HG03342 (cell line): ENCODE measurements around the gene ISLR.

Experiments
- ATAC-seq: cut with Tn5 transposase; IDR thresholded peaks from one replicate; pipeline ENCODE4 v1.9.1; 2021; ENCODE audit warnings: mild to moderate bottlenecking, moderate library complexity; ENCODE audit not compliant: unreplicated experiment

The ISLR gene

GRCh38 chr15:74170875-74171578 is 2.5 kb upstream of the ISLR start:
- ATAC-seq = no peak

GRCh38 chr15:74171965-74172541 is 1.5 kb upstream of the ISLR start:
- ATAC-seq = no peak

- ATAC-seq = no peak
These were observed 670 bp upstream of the ISLR start for GRCh38 chr15:74172701-74173379.

GRCh38 chr15:74174219-74174957 is 878 bp downstream of the ISLR start:
- no peak for ATAC-seq

- ATAC-seq = no peak
These were observed 1.4 kb downstream of the ISLR start for GRCh38 chr15:74174958-74175253.

- ATAC-seq = no peak
These were observed 2.0 kb downstream of the ISLR start for GRCh38 chr15:74175271-74176191.

GRCh38 chr15:74176262-74177214 is 3.0 kb downstream of the ISLR start:
- no peak for ATAC-seq

GRCh38 chr15:74178326-74179100 is 5.0 kb downstream of the ISLR start:
- no peak for ATAC-seq

- ATAC-seq = no peak
These were observed 5.8 kb downstream of the ISLR start for GRCh38 chr15:74179101-74179841.

- no peak for ATAC-seq
These were observed 6.7 kb downstream of the ISLR start for GRCh38 chr15:74179983-74180880.

GRCh38 chr15:74180881-74181602 is 7.5 kb downstream of the ISLR start:
- no peak for ATAC-seq

GRCh38 chr15:74182131-74182530 is 8.6 kb downstream of the ISLR start:
- ATAC-seq = no peak

GRCh38 chr15:74184582-74185091 is 11.1 kb downstream of the ISLR start:
- ATAC-seq = no peak

- no peak for ATAC-seq
These were observed 12.3 kb downstream of the ISLR start for GRCh38 chr15:74185710-74186348.

- no peak for ATAC-seq
These were observed 14.7 kb downstream of the ISLR start for GRCh38 chr15:74188216-74188615.

- ATAC-seq = no peak
These were observed 18.3 kb downstream of the ISLR start for GRCh38 chr15:74191798-74192197.
